Caco-2 (cell line): Measurements from ENCODE around the gene HOXA6. TPM values are rescaled to one million over a fixed set of nuclear protein-coding genes. Genes with fewer than 3 reads are reported as not detected.

Experiments
- BruUV-seq: library from RNA; stranded (reverse); fragments of 400-500 nt; replicated peaks from 2 replicates; lab custom pipeline; 2021; lab: Mats Ljungman, UMichigan
- CTCF ChIA-PET: fragments of 300-600 bp; sonication (Branson Sonifier 250); formaldehyde crosslinking; loops from one replicate; lab custom pipeline; 2022; ENCODE audit warnings: antibody characterized with exemption; lab: Charles Lee
- POLR2A ChIA-PET: fragments of 300-600 bp; sonication (Branson Sonifier 250); formaldehyde crosslinking; loops from one replicate; lab custom pipeline; 2022; ENCODE audit warnings: antibody characterized with exemption; lab: Charles Lee
- DNase-seq, 2 experiments: peaks; one replicate each; pipeline versions ENCODE4 v3.0.0 to v3.0.0-alpha.2; 2020 to 2022
- H3K27me3 ChIP-seq: replicated peaks from 2 replicates; pipeline ENCODE4 v1.6.0; 2011; ENCODE audit warnings: low read length; ENCODE audit not compliant: control insufficient read depth, insufficient read depth
- H3K36me3 ChIP-seq: 2 replicates; pipeline ENCODE4 v1.5.1; 2011; ENCODE audit warnings: low read length; ENCODE audit not compliant: control insufficient read depth, insufficient read depth
- H3K4me1 ChIP-seq: fragments of 250-450 bp; sonication (Bioruptor Pico); 2 replicates; pipeline ENCODE4 v1.5.1; 2020; ENCODE audit warnings: mild to moderate bottlenecking
- H3K4me3 ChIP-seq: 2 replicates; pipeline ENCODE4 v1.5.1; 2011; ENCODE audit warnings: low read depth, mild to moderate bottlenecking, control low read depth, low read length
- H3K9me3 ChIP-seq: fragments of 250-450 bp; sonication (Bioruptor Pico); 2 replicates; pipeline ENCODE4 v1.5.1; 2020; ENCODE audit warnings: mild to moderate bottlenecking, moderate library complexity
- H3K27ac Mint-ChIP-seq: one replicate; pipeline ENCODE4 v1.8.0; 2022; ENCODE audit warnings: mixed read lengths; ENCODE audit not compliant: unreplicated experiment
- H3K27me3 Mint-ChIP-seq: one replicate; pipeline ENCODE4 v1.8.0; 2022; ENCODE audit warnings: mixed read lengths; ENCODE audit not compliant: insufficient read depth, unreplicated experiment
- H3K36me3 Mint-ChIP-seq: one replicate; pipeline ENCODE4 v1.8.0; 2022; ENCODE audit warnings: mild to moderate bottlenecking, mixed read lengths; ENCODE audit not compliant: insufficient read depth, unreplicated experiment
- H3K4me1 Mint-ChIP-seq: one replicate; pipeline ENCODE4 v1.8.0; 2022; ENCODE audit warnings: low read depth, mixed read lengths; ENCODE audit not compliant: unreplicated experiment
- H3K4me3 Mint-ChIP-seq: one replicate; pipeline ENCODE4 v1.8.0; 2022; ENCODE audit warnings: mild to moderate bottlenecking, moderate library complexity, mixed read lengths; ENCODE audit not compliant: unreplicated experiment
- H3K9me3 Mint-ChIP-seq: one replicate; pipeline ENCODE4 v1.8.0; 2022; ENCODE audit warnings: mixed read lengths; ENCODE audit not compliant: unreplicated experiment
- intact Hi-C: fragments of 100-400 bp; cut with micrococcal nuclease; formaldehyde crosslinking; loops from one replicate; pipeline ENCODE4 v1.10.0; 2022; ENCODE audit not compliant: unreplicated experiment
- total RNA-seq: library from RNA; stranded (reverse); gene quantifications from 2 replicates; pipeline ENCODE4 v1.2.3, GENCODE V29; 2022
- TF ChIP-seq, protein P1 (sequence below), 2 experiments: fragments of 200-600 bp in 1 of 2; IDR thresholded peaks; 1 replicate in 1 of 2; 2 replicates in 1 of 2; pipeline versions ENCODE4 v1.5.1 to v1.8.0; 2011 to 2022; ENCODE audit warnings: antibody characterized with exemption in 1 of 2, control low read depth in 1 of 2, inconsistent platforms in 1 of 2, low read depth in 1 of 2, low read length in 1 of 2, mild to moderate bottlenecking in 1 of 2, moderate library complexity in 1 of 2; ENCODE audit not compliant: insufficient read depth in 1 of 2, severe bottlenecking in 1 of 2, unreplicated experiment in 1 of 2

HOXA6 gene
- total RNA-seq, 1 experiment from 2014 or later: 5.6 TPM

- Histone ChIP-seq H3K9me3 (no peaks in the 10 kb centered on the region), H3K4me1 (peaks cover 27% of the 10 kb centered on the region), H3K36me3 (no peaks in the 10 kb centered on the region; the same call in 1 of the 2 replicates), H3K4me3 (peak overlapping the region; percentile 68), H3K27me3 (no peaks in the 10 kb centered on the region)
- TF ChIP-seq, protein P1, sequence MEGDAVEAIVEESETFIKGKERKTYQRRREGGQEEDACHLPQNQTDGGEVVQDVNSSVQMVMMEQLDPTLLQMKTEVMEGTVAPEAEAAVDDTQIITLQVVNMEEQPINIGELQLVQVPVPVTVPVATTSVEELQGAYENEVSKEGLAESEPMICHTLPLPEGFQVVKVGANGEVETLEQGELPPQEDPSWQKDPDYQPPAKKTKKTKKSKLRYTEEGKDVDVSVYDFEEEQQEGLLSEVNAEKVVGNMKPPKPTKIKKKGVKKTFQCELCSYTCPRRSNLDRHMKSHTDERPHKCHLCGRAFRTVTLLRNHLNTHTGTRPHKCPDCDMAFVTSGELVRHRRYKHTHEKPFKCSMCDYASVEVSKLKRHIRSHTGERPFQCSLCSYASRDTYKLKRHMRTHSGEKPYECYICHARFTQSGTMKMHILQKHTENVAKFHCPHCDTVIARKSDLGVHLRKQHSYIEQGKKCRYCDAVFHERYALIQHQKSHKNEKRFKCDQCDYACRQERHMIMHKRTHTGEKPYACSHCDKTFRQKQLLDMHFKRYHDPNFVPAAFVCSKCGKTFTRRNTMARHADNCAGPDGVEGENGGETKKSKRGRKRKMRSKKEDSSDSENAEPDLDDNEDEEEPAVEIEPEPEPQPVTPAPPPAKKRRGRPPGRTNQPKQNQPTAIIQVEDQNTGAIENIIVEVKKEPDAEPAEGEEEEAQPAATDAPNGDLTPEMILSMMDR (IDR thresholded peaks at IDR 0.05; ENCODE audit: insufficient read depth in 1 of 2, low read depth in 1 of 2, low read length in 1 of 2, severe bottlenecking in 1 of 2, unreplicated experiment in 1 of 2): no peak
- no peaks in the 10 kb centered on the region for H3K27me3 Mint-ChIP-seq
- peak in 1 of 2 experiments; percentile 38 for DNase-seq
- no peaks in the 10 kb centered on the region for H3K9me3 Mint-ChIP-seq
- H3K36me3 Mint-ChIP-seq: peaks cover 25% of the 10 kb centered on the region
- intact Hi-C loops: loop anchor here (1.0 kb wide), 1 partner anchor 10 kb away; no protein-coding TSS in a partner anchor
- no peaks in the 10 kb centered on the region for H3K4me1 Mint-ChIP-seq
- H3K4me3 Mint-ChIP-seq: peak overlapping the region; percentile 94
- ChIA-PET POLR2A (interaction anchor here (1.0 kb wide), 2 partner anchors 9 to 36 kb away, joined by 4 to 5 read pairs; no protein-coding TSS in a partner anchor), CTCF (interaction anchor here (0.5 to 4.0 kb wide), 13 partner anchors 9 to 471 kb away, joined by 3 to 40 read pairs (median 3); partner anchors contain the start of genes HOXA4 and HOXA9)
- H3K27ac Mint-ChIP-seq: peak overlapping the region; percentile 82
- BruUV-seq: no TSS peak
Measured at GRCh38 chr7:27151341-27151930, 3.9 kb upstream of the HOXA6 start.

GRCh38 chr7:27150568-27151340 is 3.2 kb upstream of the HOXA6 start:
- CTCF ChIA-PET: interaction anchor here (0.5 to 4.0 kb wide), 13 partner anchors 11 to 470 kb away, joined by 3 to 40 read pairs (median 3); partner anchors contain the start of genes HOXA4 and HOXA9
- POLR2A ChIA-PET: interaction anchor here (1.0 kb wide), 2 partner anchors 10 to 35 kb away, joined by 4 to 5 read pairs; no protein-coding TSS in a partner anchor
- H3K4me1 Mint-ChIP-seq: no peaks in the 10 kb centered on the region
- peak overlapping the region; percentile 82 for H3K27ac Mint-ChIP-seq
- no peaks in the 10 kb centered on the region for H3K27me3 Mint-ChIP-seq
- TF ChIP-seq, protein P1 (IDR thresholded peaks at IDR 0.05; ENCODE audit: insufficient read depth in 1 of 2, low read depth in 1 of 2, low read length in 1 of 2, severe bottlenecking in 1 of 2, unreplicated experiment in 1 of 2): peak; percentile 76 to 92
- intact Hi-C loops: loop anchor here (1.0 kb wide), 1 partner anchor 11 kb away; no protein-coding TSS in a partner anchor
- peaks cover 19% of the 10 kb centered on the region for H3K36me3 Mint-ChIP-seq
- H3K4me3 Mint-ChIP-seq: peak overlapping the region; percentile 94
- Histone ChIP-seq H3K9me3 (no peaks in the 10 kb centered on the region), H3K27me3 (no peaks in the 10 kb centered on the region), H3K36me3 (no peaks in the 10 kb centered on the region; the same call in 1 of the 2 replicates), H3K4me1 (peaks cover 27% of the 10 kb centered on the region), H3K4me3 (peak overlapping the region; percentile 68)
- BruUV-seq: no TSS peak
- H3K9me3 Mint-ChIP-seq: no peaks in the 10 kb centered on the region
- peak; percentile 62 to 85 for DNase-seq
